GM18517 (cell line): Measurements from ENCODE around the gene L1CAM.
"Not testable (repeated sequence)": the region's sequence is repeated elsewhere in the genome, so short reads cannot be mapped to it uniquely, and the experiment has no call there.

Experiments
- ATAC-seq: cut with Tn5 transposase; IDR thresholded peaks from one replicate; pipeline ENCODE4 v1.9.1; 2021; ENCODE audit warnings: mild to moderate bottlenecking, moderate library complexity; ENCODE audit not compliant: unreplicated experiment

Gene L1CAM

DNA sequence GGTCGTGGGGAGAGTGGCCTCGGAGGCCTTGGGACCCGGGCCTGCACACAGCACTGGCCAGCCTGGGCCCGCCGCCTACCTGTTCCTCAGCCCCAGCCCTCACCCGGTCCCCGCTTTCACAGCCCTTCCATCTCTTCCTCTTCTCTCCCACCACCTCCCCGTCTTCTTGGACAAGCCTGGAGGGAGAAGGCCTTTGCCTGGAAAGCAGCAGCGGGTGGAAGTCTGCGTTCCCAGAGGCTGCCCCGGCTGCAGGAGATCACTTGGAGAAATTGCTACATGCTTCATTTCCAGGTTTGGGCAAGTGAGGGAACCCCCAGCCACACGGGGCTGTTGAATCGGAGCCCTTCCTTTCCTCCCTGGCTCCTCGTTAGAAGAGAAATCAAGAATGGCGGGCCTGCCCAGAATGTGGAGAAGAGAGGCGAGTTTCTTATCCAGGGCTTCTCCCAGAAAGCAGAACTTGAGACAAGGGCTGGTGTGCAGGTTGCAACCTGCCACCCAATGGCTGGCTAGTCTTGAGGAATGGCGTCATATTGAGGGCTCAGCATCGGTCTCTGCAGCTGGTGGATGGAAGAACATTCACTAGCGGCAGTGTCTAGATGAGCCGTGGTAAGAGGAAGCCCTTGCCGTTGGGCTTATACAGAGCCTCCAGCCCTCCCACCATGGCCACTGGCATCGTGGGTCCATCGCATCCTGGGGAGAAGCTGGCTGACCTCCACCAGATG is 54.4 kb downstream of the L1CAM start:
- ATAC-seq = no peak

DNA sequence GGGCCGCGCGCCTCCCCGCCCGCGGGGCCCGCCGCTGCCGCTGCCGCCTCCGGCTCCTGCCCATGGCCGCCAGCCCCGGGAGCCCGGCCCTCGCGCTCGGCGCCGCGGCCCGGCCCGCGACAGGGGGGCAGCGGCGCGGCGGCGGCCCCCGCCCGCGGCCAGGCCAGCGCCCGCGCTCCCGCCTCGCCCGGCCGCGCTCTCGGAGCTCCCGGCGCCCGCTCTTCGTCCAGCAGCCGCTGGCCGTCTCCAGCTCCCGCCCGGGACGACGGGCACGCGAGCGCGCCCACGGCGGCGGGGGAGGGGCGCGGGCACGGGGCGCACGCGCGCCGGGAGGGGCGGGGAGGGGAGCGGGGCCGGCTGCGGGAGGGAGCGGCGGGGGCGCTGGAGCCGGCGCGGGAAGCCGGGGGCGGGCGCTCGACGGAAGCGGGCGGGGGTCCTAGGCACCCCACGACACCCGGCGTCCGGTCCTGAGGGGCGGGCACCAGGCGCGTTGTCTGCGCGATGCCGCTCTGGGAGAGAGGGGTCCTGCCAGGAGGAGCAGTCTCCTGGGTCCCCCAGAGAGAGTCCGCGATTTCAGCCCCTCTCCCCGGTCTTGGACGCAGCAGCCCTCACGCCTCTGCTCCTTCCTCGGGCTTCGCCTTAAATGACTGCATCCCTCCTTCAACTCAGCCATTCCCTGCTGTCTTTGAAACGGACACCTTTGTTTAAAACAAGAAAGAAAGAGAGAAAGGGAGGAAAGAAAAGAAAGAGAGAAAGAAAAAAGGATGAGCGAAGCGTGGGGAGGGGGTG is 55.1 kb downstream of the L1CAM start:
- no peak for ATAC-seq

DNA sequence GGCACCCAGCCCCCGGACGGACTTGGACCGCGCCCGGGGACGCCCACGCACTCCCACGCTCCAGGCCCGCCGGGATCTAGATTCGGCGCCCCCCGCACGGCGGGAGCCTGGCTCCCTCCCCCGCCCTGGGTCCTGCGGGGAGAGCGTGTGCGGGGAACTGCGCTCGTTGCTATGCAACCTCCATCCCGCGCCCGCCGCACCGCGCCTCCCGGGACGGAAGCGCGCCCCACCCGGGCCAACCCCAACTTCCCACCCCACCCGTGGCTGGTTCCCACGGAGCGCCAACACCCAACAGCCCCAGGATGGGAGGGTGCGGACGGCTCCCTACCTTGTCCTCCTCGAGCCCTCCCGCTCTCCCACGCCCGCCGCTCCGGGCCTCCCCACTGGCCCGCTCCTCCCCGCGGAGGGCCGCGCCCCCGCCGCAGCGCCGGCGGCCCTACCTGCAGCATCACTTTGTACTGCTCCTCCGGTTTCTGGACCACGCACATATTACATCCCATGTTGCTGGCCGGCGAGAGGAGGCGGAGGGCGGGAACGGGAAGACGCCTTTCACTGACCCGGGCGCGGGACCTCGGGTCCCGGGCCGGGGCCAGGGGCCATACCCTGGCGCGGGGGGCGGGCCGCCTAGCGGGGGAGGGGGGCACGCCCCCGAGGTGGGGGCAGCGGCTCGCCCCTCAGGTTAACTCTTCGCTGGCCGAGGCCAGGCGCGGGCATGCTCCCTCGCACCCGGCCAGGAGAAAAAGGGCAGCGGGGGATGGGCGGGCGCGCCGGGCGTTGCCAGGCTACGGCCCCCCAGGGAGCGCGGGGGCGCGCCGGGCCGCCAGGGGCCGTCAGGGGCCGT is 56.0 kb downstream of the L1CAM start, which contains the start of gene PDZD4:
Gene PDZD4, minus strand, starts transcription at position 746 of the 841 bp plus-strand sequence. Its CDS starts 246 bp downstream, at position 500.
- ATAC-seq = no peak

DNA sequence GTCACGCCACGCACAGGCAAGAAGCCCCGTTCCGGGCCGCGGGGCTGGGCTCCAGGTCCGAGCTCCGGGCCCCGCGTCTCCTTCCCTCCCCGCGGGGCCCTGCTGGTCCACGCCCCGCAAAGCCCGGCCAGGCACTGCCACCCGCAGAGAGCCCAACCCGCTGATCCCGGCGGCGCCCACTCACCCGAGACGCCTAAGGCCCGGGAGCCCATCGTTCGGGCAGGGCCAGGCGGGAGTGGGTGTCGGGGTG is 56.5 kb downstream of the L1CAM start:
- ATAC-seq = no peak

DNA sequence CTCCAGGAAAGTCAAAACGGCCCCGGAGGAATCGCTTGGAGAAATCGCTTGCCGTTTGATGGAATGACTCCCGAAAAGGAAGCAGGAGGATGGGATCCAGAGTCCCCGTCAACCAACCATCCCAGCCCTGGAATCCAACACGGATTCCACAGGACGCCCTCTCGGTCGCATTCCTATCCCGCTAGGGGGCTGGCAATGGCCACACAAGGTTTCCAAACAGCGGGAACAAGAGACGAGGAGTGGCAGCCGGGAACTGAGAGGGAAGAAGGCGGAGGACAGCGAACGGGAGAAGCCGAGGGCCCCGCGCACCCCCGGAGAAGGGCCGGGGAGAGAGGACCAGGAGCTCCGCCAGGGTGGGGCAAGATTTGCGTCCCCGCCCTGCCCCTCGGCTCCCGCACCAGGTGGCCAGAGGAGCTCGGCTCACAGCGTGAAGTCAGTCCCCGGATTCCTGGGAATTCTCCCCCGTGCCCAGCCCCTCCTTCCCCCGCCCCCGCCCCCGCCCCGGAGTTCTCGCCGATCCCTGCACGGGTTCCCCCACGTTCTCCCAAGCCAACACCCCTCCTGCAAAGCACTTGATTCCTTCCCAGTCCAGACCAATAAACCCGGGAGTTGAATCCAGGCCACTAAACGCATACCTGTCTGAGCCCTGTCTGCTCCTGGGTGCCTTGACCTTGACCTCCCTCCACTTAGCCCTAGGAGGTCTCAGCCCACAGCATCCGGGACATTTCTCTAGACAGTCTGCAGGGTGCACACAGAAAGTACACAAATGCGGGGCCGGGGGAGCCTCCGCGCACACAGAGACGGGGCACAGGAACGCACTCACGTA is 57.0 kb downstream of the L1CAM start:
- no peak for ATAC-seq

DNA sequence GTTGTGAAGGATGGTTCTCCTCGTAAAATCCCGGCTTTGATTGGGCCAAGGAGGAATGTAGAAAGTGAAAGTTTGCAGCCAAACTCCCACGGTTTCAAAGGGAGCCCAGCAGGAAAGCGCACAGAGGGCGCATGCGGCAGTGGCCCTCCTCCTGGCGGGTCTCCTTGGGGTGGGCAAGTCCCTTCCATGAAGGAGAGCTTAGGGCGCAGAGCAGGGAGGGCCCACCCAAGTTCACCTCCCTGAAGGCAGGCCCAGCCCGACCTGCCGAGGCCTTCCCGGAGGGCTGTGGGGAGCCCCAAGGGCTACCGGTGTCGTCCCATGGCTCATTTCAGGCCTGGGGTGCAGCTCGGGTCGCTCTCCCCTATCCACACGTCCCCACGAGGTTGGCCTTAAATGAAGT is 57.7 kb downstream of the L1CAM start:
- no peak for ATAC-seq

DNA sequence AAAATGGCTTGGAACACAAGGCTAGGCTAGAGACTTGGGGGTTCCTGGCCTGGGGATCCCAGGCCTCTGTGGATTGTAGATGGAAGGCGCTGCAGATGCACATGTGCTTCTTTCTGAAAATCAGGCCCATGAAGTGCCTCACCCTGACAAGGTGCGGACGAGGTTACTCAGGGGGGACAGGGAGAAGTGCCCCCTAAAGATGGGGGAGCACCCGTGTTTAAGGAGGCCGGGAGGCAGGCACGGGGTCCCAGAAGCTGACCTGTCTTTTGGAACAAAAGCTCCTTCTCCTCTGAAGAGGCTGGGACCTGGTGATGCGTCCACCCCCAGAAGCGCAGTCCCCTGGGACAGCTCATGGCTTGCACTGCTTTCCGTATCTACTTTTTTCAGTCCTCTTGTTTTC is 58.1 kb downstream of the L1CAM start:
- ATAC-seq = no peak

DNA sequence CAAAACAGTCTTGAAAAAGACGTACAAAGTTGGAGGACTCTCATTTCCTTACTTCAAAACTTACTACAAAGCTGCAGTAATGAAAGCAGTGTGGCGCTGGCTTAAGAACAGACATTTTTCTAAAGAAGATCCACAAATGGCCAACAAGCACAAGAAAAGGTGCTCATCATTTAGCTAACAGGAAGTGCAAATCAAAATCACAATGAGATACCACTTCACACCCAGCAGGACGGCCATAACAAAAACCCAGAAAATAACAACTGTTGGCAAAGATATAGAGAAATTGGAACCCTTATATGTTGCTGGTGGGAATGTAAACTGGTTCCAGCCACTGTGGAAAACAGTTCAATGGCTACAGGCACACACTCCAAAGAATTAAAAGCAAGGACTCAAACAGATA is 59.0 kb downstream of the L1CAM start:
- ATAC-seq = no peak

DNA sequence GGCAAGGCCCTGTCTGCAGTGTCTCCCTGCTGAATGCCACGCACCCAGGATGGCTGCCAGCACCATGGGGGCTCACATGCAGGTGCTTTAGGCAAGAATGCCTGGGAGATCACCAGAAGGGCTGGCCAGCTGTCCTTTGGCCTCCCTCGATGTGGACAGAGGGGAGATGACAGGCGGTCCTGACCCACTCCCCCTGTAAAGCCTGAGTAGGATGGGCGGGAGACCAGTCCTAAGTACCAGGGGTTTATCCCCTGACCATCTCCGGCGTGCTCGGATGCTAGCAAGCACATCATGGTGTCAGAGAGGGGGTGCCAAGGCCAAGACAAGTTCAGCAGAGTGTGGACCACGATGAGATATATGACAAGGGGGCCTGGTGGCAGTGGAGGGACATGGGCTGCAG is 60.9 kb downstream of the L1CAM start:
- ATAC-seq = no peak

DNA sequence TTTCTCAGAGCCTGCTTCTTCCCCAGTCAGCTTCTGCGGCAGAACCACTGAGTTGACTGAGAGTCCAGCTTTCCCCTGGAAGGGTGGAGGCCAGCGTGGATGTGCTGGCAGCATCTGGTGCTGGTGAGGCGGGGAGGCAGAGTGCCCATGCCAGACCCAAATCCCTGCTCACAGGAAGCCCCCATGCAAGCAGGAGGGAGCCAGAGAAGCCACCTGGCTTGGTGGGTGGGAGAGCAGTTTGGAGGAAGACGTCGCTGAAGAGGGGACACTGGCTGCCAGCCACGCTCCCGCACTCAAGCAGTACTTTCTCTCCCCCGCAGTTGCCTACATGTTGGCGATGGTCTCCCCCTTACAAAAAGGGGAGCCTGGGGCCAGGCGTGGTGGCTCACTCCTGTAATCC is 61.6 kb downstream of the L1CAM start:
- ATAC-seq = no peak

DNA sequence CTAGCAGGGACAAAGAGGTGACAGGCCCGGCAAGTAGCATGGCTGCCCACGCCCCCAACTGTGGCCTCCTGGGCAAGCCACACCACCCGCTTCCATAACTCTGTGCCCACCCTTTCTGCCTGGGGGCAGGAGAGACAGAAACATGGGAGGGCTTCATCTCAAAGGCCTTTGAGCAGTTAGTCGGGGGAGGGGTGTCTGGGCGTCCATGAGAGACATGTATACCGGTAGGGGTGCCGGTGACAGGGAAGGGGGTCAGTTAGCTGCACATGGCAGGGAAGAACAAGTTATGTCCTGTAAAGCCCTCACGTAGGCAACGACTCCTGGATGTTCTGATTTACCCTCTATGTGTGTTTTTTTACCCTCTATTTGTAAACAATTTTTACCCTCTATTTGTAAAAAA is 64.9 kb downstream of the L1CAM start:
- no peak for ATAC-seq

DNA sequence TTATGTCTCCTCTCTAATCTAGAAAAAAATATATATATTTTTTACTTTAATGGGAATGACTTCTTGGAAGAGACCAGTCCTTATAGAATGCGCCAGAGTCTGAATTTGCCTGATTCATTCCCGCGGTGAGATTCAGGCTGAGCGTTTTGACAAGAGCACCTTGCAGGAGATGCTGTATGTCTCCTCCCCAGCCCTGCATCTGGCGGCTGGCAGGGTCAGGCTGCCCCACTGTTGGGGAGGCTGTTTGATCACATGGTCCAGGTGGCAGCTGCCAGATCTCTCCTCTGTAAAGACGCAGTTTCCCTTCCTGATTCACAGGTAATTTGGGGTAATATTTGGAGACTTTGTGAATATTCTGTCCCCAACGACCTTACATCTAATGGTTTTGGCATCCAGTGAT is 65.4 kb downstream of the L1CAM start:
- no peak for ATAC-seq

DNA sequence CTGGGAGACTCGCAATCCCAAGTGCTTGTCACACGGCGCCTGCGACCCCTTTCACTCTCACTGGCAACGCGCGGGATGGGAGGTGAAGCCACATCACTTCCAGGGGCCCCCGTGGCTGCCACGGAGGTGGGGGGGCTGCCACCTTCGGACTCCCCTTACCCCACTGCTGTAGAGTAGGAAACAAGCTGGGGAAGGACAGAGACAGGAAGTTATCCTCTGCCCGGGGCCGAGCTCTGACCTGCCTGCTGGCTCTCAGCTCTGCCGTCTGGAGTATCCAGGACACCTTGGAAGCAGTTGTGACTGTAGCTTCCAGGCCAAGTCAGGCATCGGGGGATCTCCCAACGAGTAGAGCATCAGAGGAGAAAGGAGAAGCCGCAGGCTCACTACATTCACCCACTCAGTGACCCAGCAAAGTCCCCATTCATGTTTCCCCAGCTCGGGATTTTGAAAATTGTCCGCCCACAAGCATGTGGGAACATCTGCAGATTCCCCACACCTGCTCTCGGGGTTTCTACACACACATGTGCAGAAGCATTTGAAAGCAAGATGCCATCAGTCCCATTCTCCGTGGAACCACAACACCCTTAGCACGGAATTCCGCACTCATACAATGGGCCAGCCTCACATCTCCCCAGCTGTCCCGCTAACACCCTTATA is 66.5 kb downstream of the L1CAM start:
- ATAC-seq = no peak

DNA sequence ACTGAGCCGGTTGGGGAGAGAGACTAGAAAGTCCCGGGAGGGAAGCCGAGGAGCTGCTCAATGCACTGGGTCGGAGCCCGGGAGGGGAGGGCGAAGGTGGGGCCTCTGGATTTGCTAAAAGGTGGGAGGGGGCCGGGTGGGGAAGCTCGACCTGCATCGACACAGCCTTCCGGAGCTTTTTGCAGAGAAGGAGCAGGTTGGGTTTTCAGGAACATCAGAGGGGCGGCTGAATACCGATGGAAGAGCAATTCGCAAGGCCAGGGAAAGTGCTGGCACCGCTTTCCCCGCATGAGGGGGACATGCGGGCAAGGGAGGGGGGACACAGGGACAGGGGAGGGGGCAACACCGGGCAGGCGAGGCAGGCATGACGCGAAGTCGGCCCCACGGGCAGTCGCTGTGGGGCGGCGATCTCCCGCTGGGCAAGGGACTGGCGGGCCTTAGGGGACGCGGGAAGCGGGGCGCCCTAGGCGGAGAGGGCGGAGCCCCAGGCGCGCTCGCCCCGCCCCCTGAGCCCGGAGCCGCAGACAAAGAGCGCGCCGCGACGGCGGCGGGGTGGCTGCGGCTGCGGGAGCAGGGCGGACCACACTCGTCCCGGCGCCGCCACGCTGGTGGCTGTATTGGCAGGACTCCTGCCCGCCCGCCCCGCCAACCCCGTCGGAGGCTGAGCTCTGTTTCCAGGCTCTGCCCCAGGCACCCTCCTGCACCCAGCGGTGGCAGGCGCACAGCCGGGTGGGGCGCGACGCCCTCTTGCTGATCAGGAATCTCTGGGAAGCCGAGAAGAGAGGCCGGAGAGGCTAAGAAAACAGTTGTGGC is 67.2 kb downstream of the L1CAM start:
- ATAC-seq = no peak

DNA sequence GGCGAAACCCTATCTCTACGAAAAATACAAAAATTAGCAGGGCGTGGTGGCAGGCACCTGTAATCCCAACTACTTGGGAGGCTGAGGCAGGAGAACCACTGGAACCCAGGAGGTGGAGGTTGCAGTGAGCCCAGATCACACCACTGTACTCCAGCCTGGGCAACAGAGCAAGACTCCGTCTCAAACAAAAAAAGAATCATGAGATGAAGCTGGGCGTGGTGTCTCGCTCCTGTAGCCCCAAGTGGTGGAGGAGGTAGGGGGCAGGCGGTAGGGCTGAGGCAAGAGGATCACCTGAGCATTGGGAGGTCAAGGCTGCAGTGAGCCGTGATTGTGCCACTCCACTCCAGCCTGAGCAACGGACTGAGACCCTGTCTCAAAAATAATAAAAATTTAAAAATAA is 67.9 kb downstream of the L1CAM start:
- not testable (repeated sequence) for ATAC-seq

DNA sequence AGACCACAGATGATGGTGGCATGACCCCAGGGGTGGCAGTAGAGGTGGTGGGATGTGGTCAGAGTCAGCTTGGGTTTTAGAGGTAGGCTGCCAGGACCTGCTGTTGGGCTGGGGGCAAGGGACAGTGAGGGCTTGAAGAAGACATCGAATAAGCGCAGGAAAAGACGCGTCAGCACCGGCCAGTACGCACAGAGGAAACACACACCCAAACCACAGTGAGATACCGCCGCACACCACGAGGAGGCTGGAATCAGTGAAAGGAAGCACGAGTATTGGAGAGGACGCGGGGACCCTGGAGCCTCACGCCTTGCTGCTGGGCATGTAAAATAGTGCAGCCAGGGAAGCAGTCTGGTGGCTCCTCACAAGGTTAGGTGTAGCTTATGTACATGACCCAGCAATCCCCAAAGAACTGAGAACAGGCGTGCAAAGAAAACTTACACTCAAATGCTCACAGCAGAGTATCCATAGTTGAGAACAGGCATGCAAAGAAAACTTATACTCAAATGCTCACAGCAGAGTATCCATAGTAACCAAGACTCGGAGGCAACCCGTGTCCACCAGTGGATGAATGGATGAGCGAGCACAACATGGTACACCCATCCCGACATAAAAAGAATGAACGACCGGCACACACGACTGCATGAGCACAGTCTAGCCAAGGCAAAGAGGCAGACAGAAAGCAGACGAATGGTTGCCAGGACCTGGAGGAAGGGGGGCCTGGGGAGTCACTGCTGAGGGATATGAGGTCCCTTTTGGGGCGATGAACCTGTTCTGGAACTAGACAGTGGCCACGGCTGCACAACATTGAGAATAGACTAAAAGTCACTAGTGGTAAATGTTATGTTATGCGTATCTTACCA is 68.9 kb downstream of the L1CAM start:
- no peak for ATAC-seq

DNA sequence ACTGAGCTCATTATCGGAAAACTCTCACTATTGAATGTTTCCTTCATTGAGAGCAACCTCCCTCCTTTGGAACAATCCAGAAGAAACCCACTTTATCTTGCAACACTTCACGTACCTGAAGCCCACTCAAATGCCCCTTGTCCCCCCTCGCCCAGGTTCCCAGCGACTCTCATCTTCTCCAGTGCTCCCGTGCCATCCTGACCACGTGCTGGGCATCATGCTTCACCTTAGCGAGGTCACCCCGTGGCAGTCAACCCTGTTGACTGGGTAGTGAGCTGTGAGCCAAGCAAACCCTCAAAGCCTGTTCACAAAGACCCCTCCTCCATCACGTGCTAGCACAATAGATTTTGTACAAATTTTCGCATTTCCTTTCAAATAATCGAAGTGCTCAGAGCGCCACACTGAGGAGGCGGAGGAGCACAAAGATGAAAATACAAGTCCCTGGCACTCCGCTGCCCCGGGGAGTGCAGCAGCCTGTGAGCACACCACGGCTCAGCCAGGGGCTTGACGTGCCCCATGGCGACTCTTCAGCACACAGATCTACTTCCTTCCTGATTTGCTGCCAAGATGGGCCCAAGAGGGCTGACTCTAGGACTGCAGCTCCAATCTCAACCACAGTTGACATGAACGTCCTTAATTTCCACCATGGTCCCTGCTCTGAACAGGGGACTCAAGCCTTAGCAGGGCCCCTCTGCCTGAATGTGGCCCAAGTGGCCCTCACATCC is 71.2 kb downstream of the L1CAM start:
- ATAC-seq = no peak

DNA sequence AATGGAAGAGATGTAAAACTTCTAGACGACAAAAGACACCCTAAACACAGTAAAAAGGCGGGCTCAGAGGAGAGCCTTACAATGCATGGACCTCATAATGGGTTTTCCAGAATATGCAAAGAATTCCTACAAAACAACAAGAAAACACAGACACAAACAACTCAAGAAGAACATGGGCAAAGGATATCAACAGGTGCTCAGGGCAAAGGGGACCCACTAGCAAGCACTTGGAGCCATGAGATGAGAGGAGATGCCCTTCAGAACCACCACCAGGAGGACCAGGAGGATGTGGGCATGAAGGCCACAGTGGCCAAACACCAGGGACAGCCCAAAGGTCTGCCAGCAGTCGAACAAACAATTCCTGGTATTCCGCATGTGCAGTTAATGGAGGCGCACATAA is 72.8 kb downstream of the L1CAM start:
- ATAC-seq = no peak
